PC-9 (cell line): ENCODE results near the gene MAP3K5.

Experiments
- CTCF ChIP-seq: fragments of 200-600 bp; sonication (generic); conservative IDR thresholded peaks from 2 replicates; pipeline ENCODE4 v1.6.1; 2017; ENCODE audit warnings: mixed run types, antibody characterized with exemption, mild to moderate bottlenecking, moderate library complexity
- EZH2 ChIP-seq: fragments of 200-600 bp; sonication (generic); IDR thresholded peaks from 2 replicates; pipeline ENCODE4 v1.8.0; 2017; ENCODE audit warnings: antibody characterized with exemption, low read depth

GRCh38 chr6:136775081-136775480 is 17.2 kb downstream of the MAP3K5 start:
- TF ChIP-seq CTCF (0 out of 2 replicates have a peak, but pooled peaks have one; percentile 6), EZH2 (no peak)
